Germinal center (tissue), 1 donor: ENCODE data around the gene TOPBP1.
"Not testable (repeated sequence)": the region's sequence is repeated elsewhere in the genome, so short reads cannot be mapped to it uniquely, and the experiment has no call there.

ENCODE experiments used
- DNase-seq: peaks from one replicate; pipeline ENCODE4 v3.0.0; 2012; ENCODE audit warnings: mixed read lengths, low spot score

The TOPBP1 gene

DNA sequence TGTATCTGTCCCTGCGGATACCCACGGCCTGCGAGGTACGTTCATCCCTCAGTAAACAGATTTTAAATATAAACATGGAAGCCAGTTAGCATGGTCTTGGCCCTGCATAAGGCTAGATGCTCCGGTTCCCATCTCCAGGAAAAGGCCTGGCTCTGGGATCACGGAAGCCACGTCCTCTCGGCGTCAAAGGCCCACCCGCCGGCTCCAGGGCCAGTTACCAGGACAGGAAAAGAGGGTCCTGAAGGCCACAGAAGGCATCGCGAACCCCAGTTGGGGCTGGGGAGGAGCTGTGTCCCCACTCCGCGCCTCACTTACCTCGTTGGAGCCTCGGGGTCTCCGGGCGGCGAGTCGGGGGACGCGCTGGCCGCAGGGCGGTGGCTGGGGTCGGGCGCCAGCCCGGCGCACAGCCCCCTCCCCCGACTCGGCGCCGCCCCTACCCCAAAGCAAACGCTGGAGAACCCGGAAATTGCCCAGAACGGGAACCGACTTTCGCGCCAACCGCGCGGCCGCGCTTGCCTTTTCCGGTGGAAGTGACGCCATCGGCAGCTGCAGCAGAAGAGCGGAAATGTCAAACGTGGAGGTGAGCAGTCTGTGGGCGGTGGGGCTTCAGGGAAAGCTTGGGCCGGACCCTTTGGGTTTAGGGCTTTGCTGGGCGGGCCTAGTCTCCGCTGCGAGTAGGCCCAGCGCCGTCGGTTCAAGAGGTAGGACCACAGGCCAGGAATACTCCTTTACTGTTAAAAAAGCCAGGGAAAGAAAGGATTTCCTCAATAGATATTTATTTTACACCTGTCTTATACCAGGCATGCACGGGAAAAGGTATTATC lies at the start of gene TOPBP1:
Gene TOPBP1, minus strand, starts transcription at position 488 of the 824 bp plus-strand sequence. CDS start 814 bp downstream, outside the sequence.
- DNase-seq = peak; percentile 91

DNA sequence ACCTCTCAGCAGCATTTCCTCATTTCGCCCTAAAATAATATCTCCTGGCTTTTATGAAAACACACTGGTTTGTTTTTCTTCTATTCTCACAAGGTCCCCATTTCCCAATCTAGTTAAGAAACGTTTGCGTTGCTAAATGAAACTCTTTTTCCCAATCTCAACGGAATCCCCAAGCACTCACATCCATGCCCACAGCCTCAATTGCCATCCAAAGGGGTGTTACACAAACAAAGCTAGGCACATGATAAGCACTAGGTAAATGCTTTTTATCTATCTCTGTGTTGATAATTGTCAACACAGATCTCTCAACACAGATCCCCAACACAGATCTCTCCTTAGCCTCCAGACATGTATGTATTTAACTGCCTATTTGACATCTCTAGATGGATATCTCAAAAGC lies 49.3 kb upstream of the TOPBP1 start:
- no peak for DNase-seq

DNA sequence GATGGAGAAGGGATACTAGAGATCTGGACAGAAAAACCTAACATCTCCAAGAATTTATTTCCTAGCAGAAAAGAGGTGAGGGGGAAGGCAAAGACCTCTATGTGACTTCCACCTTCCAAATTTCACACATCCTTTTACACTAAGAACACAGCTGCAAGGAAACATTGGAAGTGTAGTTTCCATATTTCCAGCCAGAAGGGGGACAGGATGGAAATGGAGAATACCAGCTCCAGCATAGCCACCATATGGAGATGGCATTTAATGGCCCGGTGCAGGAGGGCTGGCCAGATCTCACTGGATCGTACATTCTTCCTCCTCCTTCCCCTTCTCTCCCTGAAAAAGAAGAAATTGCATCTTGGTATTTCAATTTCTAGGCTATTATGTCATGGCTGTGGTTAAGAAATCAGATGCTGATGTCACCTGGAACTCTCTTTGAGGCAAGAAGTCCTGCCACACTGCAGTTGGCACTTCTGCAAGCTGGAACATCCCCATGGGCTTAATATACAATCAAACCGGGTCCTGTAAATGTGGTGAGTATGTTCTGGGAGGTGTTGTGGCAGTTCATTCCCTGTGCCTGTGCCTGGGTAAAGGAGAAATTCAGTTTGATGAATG lies 47.5 kb upstream of the TOPBP1 start:
- DNase-seq = no peak

DNA sequence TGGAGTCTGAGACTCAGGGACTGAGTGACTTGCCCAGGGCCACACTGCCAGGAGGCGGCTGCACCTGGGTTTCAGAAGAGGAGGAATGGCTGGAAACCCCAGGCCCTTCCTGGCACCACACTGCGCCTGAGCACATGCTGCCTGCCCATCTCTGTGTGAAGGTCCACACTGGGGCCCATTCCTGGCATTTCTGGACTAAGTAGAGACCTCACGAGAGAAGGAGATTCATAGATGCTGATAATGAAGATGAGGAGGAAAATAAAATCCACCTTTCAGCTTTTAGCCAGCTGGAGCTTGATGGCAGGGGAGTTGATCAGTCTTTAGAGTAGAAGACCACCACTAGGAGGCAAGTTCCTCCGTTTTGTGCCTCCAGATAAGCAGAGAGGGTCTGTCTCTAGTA lies 44.3 kb upstream of the TOPBP1 start:
- no peak for DNase-seq

DNA sequence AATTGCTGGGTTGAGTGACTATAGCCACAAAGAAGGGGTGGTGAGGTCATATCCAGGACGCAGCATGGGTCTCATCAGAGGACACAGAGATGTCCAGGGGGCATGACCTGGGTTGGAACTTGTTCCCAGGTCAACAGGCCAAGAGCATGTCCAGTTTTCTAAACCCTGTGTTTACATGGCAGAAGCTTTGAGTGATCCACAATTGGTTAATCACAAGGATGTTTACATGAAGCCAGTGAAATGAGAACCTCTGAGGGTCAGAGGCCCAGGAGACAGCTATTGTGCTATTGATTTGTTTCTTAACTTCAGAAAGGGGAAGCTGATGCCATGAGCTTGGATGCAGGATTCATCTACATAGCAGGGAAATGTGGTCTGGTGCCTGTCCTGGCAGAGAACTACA lies 42.2 kb upstream of the TOPBP1 start:
- DNase-seq = no peak

DNA sequence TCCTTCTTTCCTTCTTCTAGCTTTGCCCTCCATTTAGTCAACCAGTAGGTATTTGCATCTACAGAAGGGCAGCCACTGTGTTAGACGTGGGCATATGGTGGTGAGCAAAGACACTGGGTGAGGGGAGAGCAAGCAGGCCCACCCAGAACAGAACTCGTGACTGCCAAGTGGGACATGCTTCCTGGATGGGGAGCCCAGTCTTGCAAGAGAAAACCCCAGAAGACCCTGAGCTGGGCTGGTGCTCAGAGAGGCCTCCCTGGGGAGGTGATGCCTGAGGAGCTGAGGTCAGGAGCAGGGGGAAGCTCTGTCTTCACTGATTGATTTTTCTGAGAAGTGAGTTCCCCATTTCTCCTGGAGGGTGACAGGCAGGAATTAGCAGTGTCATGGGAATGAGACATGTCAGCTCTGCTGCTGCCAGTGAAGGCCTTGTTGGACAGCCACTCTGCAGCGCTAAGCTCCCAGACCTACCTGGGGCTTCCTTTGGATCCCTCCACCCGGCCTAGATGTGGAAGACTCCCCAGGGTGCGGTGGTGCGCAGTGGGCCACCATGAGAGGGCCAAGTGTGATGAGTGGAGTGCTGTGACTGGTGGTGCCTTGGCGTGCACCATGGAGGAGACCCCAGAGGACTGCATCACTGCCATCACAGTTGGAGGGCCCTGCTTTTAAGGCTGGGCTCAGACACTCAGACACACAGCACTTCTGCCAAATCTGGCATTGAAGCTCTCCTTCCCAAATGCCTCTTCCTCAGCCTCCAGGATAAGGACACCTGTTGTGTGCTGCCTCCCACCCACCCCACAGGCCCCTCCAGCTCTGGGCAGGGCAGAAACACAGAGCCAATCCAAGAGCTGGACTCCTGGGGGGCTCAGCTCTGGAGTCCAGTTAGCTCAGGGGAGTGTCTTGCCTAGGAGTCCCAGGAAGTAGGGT lies 40.0 kb upstream of the TOPBP1 start:
- no peak for DNase-seq

DNA sequence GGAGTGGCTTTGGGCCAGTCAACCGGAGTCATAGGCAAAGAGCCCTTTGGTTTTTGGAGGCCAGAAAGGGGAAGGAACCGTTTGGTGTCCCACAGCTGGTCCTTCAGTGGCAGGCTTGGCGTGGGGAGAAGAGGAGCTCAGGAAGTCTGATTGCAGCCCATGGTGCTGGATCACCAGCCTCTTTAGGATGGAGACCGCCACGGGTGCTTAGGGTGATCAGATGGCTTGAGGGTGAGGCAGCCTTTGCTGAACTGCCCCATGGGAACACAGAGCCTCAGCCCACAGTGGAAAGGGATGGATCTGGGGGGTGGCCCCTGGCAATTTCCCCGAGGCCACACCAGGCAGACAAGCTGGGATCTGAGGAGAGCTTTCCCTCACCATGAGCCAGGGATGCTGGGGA lies 38.6 kb upstream of the TOPBP1 start:
- no peak for DNase-seq

DNA sequence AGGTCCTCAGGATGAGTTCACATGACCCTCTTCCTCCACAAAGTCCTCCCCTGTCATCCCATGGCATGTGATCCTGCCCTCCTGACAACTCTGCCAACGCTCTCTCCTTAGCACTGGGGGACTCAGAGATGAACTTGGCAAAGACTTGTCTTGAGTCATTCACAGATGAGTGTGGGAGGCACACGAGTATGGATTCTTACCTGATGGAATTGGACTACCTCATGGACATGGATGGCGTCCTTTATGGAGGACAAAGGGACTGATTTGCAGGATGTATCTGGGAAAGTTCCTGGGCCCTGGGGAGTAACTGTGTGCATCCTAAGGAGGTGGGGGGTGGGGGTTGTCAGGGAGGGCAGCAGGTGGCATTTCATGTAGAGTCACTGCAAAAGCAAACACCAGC lies 38.2 kb upstream of the TOPBP1 start:
- DNase-seq = no peak

DNA sequence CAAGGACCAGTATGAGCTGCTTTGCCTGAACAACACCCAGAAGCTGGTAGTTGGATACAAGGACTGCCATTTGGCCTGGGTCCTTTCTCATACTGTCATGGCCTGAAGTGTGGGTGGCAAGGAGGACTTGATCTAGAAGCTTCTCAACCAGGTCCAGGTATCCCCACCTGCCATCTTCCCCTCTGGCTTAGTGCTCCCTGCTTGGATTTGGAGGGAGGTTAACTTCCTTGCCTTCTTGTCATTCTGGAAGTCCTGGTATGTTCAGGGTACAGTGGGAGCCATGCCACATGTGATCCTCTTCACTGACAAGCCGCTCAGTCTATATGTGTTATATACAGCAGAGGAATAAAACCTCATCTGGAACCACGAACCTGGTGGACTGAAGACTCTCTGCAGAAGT lies 37.7 kb upstream of the TOPBP1 start:
- DNase-seq = no peak

DNA sequence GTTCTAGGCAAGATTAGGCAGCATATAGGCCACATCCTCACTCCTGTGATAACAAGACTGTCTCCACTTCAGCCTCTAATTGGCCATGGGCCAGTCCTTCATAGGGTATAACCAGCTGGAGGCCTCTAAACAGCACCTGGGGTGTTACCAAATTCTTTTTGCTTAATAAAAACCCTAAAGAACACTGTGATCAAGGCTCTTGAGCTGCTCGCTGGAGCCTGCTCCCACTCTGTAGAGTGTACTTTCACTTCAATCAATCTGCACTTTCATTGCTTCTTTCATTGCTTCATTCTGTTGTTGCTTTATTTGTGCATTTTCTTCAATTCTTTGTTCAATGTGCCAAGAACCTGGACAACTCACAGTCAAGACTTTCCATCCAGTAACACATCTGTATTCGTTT lies 36.2 kb upstream of the TOPBP1 start:
- no peak for DNase-seq

DNA sequence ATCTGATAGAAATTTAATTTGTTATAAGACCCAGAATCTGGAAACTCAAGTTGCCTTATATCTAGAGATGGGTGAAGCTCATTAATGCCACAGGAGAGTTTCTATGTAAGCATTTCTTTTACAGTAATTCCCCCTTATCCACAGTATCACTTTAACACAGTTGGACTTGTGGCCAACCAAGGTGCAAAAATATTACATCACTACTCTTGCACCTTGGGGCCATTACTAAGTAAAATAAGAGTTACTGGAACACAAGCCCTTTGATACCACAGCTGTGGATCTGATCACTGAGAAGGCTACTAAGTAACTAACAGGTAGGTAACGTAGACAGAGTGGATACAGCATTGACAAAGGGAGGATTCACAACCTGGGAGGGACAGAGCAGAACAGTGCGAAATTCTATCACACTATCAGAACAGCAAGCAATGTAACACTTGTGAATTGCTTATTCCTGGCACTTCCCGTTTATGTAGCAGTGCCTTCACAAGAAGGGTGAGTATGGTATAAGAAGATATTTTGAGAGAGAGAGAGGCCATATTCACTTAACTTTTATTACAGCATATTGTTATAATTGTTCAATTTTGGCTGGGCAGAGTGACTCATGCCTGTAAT lies 33.9 kb upstream of the TOPBP1 start:
- DNase-seq = no peak

DNA sequence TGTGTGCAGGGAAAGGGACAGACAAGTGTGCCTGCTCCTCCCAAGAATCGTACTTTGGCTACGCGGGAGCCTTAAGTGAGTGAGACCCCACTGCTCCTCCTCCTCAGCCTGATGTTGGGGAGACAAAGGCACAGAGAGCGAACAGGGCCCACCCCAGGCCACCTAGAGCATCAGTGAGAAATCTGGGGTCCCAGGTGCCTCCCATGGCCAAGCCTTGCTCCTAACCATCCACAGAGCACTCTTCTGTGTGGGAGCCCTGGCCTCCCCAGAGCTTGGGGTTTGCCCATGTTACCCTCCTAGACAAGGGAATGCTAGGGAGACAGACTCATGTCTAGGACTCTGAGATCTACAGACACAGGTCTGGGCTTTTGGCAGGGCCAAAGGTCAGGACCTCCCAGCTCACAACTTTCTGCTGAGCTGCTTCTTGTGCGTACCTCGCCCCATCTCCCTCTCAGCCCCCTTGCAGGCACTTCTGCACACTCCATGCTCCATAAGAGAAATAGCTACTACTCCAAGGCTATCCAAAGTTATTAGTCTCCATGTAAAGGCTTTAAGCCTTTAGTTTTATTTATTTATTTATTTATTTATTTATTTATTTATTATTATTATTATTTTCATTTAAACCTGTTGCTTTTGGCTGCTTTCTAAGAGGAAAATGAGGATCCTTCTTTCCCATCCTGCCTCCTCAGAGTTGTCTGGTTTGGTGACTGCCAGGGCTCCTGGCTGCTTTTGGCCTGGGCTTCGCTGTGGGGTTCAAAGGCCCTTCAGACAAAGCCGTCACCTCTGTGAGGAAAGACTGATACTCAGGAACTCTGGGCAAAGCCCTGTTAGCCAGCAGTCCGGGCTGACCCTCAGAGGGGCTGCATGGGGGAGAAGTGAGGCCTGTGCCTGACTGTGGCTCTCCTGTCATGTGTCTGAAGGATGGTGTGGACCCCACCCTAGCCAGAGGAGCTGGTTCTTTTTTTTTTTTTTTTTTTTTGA lies 32.8 kb upstream of the TOPBP1 start:
- no peak for DNase-seq

DNA sequence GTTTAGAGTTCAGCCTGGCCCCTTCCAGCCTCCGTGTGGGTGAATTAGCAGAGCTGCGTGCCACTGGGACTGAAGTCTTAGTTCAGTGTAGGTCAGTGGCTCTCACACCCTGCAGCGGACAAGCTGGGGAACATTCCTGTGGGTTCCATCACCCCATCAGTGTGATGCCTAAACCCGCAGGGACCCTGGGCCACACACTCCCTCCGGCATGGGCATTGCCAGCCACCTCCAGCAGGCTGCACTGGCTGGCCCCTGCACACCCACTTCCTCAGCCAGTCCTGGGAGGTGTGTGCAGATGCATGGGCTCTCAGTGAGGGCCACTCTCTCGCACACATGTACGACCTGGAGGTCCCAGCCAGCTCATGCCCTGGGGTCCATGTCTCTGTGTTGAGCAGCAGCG lies 32.1 kb upstream of the TOPBP1 start:
- DNase-seq = no peak

DNA sequence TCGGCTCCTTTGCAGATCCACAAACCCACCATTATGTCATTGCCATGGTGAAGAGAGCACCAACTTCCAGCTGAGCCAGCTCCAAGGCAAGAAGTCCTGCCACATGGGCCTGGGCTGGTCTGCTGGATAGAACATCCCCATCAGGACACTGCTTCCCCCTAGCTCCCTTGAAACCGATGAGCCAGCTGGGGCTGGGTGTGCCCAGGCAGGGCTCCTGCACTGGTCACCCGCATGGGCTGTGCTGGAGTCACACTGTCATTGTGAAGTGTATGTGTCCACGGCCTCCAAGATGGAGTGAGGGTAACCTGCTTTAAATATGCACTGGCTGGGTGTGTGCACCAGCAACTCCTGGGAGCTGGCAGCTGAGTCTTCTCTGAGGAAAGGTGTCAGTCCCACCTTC lies 31.0 kb upstream of the TOPBP1 start:
- no peak for DNase-seq

DNA sequence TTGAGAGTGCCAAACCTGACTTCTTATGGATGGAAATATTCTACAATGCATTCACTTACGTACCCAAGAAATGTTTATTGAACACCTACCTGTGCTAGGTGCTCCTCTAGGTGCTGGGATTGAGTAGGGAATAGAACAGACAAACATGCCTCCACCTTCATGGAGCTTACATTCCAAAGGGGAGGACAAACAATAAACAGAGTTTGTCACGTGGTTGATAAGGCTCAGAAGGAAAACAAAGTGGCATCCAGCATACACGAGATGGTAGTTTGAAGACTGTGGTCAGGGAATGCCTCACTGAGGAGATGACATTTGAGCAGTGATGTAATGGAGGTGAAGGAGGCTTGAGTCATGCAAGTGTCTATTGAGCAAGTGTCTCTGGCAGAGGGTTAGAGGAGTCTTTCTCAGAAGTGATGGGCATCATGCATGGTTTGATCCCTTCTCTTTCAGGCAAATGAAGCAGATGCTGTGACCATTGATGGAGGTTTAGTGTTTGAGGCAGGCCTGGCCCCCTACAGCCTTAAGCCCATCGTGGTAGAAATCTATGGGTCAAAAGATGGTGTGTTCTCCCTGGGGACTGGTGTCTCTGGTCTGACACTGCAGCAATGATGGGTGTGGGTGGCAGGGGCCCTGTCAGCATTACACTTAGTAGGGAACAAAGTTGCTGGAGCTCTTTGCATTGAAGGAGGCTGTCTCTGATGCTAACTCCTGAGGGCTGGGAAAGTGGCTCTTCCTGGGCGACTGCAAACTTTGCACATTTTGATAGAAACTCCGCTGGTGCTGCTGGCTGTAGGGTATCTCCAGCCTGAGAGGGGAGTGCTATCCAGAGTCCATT lies 29.7 kb upstream of the TOPBP1 start:
- no peak for DNase-seq

DNA sequence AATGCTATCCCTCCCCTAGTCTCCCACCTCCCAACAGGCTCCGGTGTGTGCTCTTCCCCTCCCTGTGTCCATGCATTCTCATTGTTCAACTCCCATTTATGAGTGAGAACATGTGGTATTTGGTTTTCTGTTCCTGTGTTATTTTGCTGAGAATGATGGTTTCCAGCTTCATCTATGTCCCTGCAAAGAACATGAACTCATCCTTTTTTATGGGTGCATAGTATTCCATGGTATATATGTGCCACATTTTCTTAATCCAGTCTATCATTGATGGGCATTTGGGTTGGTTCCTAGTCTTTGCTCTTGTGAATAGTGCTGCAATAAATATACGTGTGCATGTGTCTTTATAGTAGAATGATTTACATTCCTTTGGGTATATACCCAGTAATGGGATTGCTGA lies 16.3 kb upstream of the TOPBP1 start:
- not testable (repeated sequence) for DNase-seq

DNA sequence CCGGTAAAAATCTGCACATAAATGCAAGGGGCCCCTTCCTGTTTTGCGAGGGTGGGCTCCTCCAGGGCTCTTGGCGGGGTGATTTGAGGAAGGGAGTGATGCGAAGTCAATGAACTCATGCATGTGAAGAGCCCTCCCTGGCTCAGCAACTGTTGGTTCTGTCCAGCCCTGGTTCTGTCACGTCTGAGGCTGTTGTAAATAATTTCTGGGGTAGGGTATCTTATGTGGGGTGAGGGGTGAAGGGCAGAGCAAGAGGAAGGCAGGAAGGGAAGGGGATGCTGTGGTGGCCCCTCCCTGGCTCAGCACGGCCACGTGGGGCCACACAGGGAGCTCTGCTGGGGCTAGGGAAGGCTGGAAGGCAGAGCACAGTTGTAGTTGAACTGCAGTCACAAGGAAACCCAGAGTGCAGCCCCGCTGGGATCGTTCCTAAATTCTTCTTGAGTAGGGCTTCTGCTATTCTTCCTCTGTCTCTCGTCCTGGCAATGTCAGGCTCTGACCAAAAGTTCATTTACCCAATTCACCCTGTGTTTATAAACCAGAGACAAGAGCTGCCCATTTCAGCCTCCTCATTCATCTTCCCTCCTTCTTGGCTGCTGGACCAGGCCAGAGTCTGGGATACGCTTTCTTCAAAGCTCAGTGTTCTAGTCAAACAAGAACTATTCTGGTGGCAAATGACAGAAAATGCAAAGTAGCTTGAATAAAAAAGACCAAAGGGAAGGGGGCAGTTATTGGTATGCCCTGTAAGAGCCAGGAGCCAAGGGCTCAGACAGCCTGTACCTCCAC lies 14.8 kb upstream of the TOPBP1 start:
- no peak for DNase-seq

DNA sequence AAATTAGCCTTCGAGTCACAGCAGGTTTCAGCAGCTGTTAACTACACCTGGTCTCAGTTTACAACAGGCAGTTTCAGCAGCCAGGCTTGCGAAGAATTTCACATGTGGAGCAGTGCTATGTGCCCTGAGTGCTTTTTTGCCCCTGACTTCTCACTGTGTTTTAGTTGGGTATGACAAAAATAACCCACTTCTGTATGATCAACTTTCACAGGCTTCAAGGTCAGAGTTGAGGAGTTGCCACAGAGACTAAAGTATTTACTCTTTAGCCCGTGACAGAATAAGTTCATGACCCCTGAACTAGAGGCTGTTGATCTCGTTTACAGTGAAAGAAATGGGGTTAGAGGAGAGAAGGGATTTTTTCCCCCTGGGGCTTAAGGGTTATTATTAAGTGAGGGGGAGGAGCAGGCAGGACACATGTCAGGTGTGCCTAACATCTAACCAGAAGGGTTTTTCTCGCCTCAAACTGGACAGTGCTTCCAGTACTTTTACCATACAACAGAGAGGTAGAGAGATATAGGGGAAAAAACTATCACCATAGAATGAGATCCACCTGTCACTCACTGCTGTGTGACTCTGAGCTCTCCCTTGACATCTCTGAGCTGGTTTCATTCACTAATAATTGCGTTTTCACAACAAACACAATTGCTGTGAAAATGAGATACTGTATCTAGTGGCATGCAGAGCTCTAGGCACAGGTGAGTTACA lies 14.0 kb upstream of the TOPBP1 start:
- DNase-seq = no peak
